ENCODE results near the gene ZNF497.
A peak's percentile ranks its signal among the peaks of the same experiment; 100 is the strongest.
"Not testable (repeated sequence)": the region's sequence is repeated elsewhere in the genome, so short reads cannot be mapped to it uniquely, and the experiment has no call there.

Gene ZNF497

DNA sequence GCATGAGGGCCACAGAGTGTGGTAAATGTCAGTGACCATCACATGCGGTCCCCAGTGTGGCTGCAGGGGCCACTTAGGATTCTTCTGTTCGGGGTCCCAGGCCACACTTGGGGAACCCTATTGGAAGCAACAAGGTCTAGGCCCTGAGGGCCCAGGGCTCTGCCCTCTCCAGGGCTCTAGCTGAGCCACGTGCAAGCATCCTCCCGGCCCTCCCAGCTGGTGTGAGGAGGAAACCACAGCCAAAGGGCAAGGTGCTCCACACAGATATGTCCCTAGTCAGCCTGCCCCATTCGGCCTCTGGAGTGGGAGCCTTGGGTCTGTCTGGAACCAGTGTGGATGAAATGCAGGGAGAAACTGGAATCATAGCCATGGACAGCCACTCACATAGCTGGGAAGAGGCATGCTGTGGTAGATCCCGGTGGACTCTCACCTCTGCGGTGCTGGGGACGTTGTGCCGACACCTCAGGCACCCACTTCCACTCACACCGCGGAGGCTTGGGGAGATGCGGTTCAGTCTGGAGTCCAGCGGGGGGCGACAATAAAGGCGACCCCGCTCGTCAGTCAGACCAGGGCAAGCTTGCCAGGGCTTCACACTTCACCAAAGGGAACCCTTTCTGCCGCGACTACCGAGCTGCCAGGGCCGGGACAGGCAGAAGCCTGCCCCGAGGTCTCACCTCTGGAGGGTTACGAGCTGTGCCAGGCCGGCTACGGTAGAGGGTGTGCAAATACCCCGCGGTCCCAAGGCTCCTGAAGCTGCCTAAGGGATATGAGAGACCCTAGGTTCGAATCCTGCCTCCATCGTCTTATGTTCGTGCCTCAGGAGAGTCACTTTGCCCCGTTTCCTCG lies 4.3 kb upstream of the ZNF497 start:
- DNase-seq: no peak

DNA sequence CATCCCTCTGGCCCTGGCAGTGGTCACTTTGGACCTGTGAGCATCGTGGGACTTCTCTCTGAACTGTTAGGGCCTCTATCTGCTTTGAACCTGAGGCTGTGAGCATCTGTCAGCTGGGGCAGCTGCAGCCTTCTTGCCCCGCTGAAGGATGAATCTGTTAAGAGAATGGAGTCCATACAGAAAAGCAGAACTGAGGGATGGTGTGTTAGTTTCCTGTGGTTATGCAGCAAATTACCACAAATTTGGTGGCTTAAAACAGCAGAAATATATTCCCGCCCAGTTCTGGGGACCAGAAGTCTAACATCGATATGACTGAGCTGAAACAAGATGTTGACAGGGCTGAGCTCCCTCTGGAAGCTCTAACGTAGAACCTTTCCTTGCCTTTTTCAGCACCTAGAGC lies 1.6 kb upstream of the ZNF497 start:
- DNase-seq: no peak

DNA sequence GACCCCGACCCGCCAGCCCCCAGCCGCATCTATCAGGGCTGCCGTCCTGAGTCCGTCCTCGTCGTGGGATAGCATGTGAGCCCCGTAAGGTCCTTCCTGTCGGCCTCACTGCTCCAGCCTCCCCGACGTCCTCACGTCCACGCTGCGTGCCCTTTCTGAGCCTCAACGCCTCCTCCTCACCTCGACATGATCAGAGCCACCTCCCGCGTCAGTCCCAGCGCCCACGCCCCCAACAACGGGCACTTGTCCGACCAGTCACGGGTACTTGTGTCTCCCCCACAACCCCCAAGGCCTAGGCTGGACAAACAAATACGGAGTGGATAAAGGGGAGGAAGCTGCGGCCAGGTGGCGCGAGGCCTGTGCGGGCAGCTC lies 665 bp downstream of the ZNF497 start:
- peak; percentile 30 for DNase-seq

DNA sequence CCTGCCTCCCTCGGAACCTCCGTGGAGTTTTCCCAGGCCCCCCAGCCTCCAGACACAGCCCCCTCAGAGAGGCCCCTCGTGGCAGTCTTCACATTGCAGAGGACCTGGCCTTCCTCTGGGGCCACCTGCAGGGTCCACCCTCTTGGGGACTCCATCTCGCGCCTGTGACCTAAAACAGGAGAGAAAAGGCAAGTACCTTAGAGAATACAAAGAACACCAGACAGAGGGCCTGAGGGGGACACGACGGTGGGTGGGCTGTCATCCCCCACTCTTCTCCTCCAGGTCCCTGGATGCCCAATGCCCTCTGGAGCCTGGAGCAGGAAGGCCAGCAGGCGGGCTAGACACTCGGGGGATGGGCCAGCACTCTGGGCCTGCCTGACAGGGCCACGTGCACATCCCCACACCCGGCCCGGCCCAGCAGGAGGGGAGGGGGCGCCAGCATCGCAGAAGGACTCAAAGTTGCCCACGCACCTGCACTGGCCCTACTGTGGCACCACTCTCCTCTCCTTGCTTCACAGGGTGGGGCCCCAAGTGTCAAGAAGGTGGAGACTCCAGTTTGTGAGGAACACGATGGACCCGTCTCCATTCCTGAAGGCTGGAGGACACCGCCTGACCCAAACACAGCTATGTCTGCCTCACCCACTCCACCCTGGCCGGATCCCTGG lies 4.9 kb downstream of the ZNF497 start:
- DNase-seq: no peak

DNA sequence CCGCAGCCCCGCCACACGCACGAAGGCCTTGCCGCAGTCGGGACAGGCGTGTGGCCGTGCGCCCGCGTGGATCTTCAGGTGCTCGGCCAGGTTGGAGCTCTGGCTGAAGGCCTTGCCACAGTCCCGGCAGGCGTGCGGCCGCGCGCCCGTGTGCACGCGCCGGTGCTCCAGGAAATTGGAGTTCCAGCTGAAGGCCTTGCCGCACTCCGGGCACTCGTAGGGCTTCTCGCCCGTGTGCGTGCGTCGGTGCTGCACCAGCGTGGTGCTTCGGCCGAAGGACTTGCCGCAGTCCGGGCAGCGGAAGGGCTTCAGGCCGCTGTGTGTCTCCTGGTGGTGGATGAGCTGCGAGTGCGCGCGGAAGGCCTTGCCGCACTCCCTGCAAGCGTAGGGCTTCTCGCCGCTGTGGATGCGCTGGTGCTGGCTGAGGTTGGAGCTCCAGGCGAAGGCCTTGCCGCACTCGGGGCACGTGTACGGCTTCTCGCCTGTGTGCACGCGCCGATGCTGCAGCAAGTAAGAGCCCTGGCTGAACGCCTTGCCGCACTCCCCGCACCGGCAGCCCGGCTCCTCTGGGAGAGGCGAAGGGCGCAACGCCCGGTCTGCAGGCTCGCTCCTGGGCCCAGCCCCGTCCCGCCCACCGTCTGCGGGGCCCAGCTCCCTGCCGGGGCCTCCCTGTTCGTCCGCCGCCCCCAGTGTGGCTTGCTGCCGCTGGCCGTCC lies 5.6 kb downstream of the ZNF497 start:
- no peak for DNase-seq

- DNase-seq: no peak
Measured at GRCh38 chr19:58355908-58356765, 6.4 kb downstream of the ZNF497 start.

GRCh38 chr19:58355215-58355796 lies 7.2 kb downstream of the ZNF497 start:
- DNase-seq: no peak

- DNase-seq: no peak
Measured at GRCh38 chr19:58354478-58355030, 8.0 kb downstream of the ZNF497 start.

DNA sequence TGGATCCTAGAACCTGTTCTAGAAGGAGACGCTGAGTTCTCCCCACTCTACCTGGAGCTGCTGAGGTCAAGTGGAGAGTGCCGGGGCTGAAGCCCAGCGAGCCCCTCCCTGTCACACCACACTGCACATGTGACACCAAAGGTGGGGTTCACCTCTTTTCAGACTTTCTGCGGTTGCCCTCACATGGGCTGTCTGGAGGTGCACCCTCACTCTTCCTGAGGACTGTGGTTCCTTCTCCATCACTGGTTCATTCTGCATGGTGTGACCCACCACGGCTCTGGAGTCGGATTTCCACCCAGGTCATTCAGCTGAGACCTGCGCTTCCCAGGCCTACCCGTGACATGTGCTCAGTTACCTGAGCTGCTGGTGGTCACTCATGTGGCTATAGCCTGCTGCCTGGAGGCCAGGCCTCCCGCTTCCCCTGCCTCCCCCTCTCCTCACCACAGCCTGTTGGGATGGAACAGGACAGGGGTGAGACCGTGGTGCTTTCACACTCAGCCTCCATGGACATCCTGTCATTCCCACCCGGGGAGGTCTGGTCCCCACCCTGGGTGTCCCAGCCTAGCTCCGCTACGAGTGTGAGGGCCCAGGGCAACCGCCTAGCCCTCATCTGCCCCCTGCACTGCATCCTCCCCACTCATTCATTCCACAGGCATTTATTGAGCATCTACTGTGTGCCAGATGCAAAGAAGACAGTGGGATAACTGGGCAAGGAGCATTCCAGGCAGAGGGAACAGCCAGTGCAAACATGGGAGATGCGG lies 8.7 kb downstream of the ZNF497 start:
- DNase-seq: no peak

- no peak for DNase-seq
Measured at GRCh38 chr19:58352760-58353671, 9.5 kb downstream of the ZNF497 start, which contains the start of gene A1BG. Gene A1BG, minus strand, starts transcription at chr19:58353492. Its CDS starts 55 bp downstream, at chr19:58353437.

- no peak for DNase-seq
Measured at GRCh38 chr19:58351990-58352755, 10.4 kb downstream of the ZNF497 start.

DNA sequence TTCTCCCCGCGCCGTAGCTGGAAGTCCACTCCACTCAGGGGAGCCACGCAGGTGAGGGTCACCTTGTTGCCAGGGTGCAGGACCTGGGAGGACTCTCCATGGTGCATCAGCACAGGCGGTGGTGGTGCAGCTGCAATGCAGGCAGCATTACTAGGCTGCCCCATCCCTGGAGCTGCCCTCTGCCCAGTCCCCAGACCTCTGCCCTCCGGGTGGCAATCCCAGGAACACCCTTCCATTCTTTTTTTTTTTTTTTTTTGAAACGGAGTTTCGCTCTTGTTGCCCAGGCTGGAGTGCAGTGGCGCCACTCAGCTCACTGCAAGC lies 11.0 kb downstream of the ZNF497 start:
- DNase-seq: no peak

DNA sequence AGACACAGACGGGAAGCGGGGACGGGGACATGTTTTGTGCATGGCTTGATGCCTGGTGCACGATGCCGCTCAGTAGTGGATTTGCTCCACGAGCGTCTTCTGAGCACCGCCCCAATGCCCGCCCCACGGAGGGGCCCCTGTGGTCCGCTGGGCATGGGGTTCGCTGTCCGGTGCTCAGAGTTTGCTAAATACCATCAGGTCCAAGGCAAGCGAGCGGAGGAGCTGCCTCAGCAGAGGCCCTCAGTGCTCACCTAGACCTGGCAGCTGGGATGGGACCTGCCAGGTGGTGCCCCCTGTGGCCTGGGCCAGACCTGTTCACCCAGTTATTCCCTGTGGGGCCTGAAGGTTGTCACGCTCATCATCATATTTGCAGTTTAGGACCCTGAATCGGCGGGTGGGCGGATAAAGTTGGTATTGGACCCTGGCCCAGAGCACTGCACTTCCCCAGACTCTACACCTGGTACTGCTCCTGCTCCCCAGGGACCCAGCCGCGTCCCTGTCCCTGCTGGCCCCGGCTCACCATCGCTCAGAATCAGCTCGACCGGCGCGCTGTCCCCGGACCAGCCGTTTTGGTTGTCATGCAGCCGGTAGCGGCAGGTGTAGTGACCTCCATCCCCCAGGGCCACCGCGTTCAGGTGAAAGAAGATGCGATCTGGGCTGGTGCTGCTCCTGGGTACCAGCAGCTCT lies 11.5 kb downstream of the ZNF497 start:
- DNase-seq: no peak

- no peak for DNase-seq
Measured at GRCh38 chr19:58350001-58350861, 12.3 kb downstream of the ZNF497 start.

DNA sequence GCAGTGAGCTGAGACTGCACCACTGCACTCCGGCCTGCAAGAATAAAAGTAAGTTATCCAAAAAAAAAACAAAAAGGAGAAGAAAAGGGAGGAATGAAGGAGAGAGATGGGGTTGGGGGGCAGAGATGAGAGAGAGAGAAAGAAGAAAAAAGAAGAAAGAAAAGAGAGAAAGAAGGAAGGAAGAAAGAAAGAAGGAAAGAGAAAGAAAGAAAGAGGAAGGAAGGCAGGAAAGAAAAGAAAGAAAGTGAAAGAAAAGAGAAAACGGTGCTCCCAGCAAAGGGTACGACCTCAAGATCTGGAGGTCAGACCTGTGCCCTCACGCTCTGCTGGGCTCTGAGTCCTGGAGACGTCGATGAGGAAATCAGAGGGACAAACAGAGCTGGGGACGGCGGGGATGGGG lies 13.0 kb downstream of the ZNF497 start:
- DNase-seq: no peak

DNA sequence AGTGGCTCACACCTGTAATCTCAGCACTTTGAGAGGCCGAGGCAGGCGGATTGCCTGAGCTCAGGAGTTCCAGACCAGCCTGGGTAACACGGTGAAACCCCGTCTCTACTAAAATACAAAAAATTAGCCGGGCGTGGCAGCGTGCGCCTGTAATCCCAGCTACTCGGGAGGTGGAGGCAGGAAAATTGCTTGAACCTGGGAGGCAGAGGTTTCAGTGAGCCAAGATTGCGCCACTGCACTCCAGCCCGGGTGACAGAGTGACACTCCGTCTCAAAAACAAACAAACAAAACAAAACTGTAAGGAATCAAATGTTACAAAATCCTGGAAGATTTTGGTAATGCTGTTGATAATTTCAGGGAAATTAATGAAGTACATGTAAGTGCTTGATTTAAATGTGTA lies 14.5 kb downstream of the ZNF497 start:
- DNase-seq: not testable (repeated sequence)

DNA sequence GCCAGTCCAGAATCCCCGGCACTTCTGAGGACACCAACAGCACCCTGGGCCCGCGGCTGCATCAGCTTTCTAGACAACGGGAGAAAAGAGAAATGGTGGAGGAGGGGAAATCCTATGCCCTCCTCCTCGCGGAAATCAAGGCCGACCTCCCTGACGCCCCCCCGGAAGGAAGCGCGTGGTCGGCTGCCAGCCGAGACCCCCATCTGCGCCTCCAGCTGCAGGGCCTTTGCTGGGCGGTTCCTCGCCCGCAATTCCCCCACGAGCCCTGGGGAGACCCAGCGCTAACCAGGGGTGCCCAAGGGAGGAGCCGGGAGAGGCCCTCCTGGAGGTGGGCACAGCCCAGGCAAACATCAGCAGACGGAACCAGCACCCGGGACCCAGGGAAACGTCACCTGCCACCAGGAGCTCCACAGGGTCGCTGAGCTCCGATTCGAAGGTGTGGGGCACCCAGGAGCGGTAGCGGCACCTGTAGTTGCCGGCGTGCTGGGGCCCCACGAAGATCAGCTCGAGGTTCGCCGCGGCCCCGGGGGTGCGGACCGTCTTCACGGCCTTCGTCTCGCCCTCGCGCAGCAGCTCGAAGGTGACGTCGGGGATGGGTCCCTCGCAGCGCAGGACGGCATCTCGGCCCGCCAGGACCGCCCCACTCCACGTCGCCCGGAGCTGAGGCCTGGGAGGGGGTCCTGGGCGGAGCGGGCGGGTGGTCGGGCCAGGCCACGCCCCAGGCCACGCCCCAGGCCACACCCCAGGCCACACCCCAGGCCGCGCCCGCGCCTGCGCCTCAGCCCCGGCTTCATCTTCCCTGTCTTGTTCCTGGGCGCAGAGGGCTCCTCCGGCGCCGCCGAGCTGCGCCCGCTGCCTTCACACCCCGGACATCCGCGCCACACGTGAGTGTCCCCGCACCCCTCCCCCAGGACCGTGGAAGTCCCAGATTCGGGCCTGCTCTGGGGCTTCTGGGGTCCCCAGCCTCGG lies 15.3 kb downstream of the ZNF497 start:
- peak; percentile 44 for DNase-seq

All from NCI-H1092 (cell line).